CD4-positive, alpha-beta T cell (primary cell): Measurements from ENCODE around the gene IDUA. TPM values are rescaled to one million over a fixed set of nuclear protein-coding genes. Genes with fewer than 3 reads are reported as not detected.

Experiments
- ATAC-seq: fragments of 200-7000 bp; cut with Tn5 transposase; one replicate; pipeline ENCODE4 v1.10.0; 2022; ENCODE audit warnings: mild to moderate bottlenecking; ENCODE audit not compliant: poor library complexity
- CTCF ChIA-PET: fragments of 350-600 bp; sonication (Branson Sonifier 250); formaldehyde crosslinking; loops from one replicate; lab custom pipeline; 2021; ENCODE audit warnings: antibody characterized with exemption, inconsistent platforms; lab: Charles Lee
- POLR2A ChIA-PET: fragments of 350-600 bp; sonication (Branson Sonifier 250); formaldehyde crosslinking; loops from one replicate; lab custom pipeline; 2021; ENCODE audit warnings: antibody characterized with exemption, inconsistent platforms; lab: Charles Lee
- DNase-seq, 14 experiments: peaks; one replicate each; pipeline ENCODE4 v3.0.0-alpha.2; 2013 to 2020; ENCODE audit warnings: mixed read lengths in 2 of 14
- H3K27ac ChIP-seq, 2 donors: one replicate each; pipeline versions ENCODE4 v1.5.1 to v1.7.0; 2013; ENCODE audit warnings: low read length in 2 of 2, low read depth in 1 of 2, mild to moderate bottlenecking in 1 of 2
- H3K27me3 ChIP-seq, 2 experiments: 1 replicate in 1 of 2; 2 replicates in 1 of 2; pipeline versions ENCODE4 v1.6.1 to v1.7.0; 2013; ENCODE audit warnings: low read length in 2 of 2, control low read depth in 1 of 2, mild to moderate bottlenecking in 1 of 2, moderate library complexity in 1 of 2; ENCODE audit not compliant: insufficient read depth in 2 of 2, control insufficient read depth in 1 of 2
- H3K36me3 ChIP-seq: one replicate; pipeline ENCODE4 v1.6.1; 2013; ENCODE audit warnings: low read length, control low read depth; ENCODE audit not compliant: insufficient read depth
- H3K4me1 ChIP-seq: one replicate; pipeline ENCODE4 v1.6.1; 2013; ENCODE audit warnings: low read length, control low read depth; ENCODE audit not compliant: insufficient read depth
- H3K4me3 ChIP-seq: one replicate; pipeline ENCODE4 v1.5.1; 2013; ENCODE audit warnings: mild to moderate bottlenecking, low read length, moderate library complexity
- H3K9me3 ChIP-seq, 2 experiments: 1 replicate in 1 of 2; 2 replicates in 1 of 2; pipeline versions ENCODE4 v1.6.1 to v1.7.0; 2013; ENCODE audit warnings: low read length in 2 of 2, mild to moderate bottlenecking in 2 of 2, control low read depth in 1 of 2, moderate library complexity in 1 of 2; ENCODE audit not compliant: control insufficient read depth in 1 of 2, insufficient read depth in 1 of 2
- H3K27ac Mint-ChIP-seq: one replicate; pipeline ENCODE4 v1.8.0; 2020; ENCODE audit warnings: mixed read lengths
- H3K27me3 Mint-ChIP-seq: one replicate; pipeline ENCODE4 v1.8.0; 2021; ENCODE audit warnings: mixed read lengths
- H3K36me3 Mint-ChIP-seq: one replicate; pipeline ENCODE4 v1.8.0; 2021; ENCODE audit warnings: low read depth, mixed read lengths
- H3K4me1 Mint-ChIP-seq: one replicate; pipeline ENCODE4 v1.8.0; 2021; ENCODE audit warnings: low read depth, mixed read lengths
- H3K4me3 Mint-ChIP-seq: one replicate; pipeline ENCODE4 v1.8.0; 2020; ENCODE audit warnings: mild to moderate bottlenecking, mixed read lengths
- H3K9me3 Mint-ChIP-seq: one replicate; pipeline ENCODE4 v1.8.0; 2020; ENCODE audit warnings: mixed read lengths
- intact Hi-C, 2 experiments: fragments of 100-400 bp; cut with DNase I in 1 of 2; cut with micrococcal nuclease in 1 of 2; formaldehyde crosslinking; loops; one replicate each; pipeline versions ENCODE4 v1.15.1 to v1.9.0; 2023 to 2025; cut with DNase I, micrococcal nuclease
- total RNA-seq, 174 experiments: library from RNA in 2 of 174; stranded (reverse) in 2 of 174; gene quantifications; one replicate each; pipeline ENCODE4 v1.2.3 and lab custom pipeline; 2021 to 2026
- TF ChIP-seq, protein P1 (sequence below): fragments of 200-600 bp; IDR thresholded peaks from one replicate; pipeline ENCODE4 v1.8.0; 2022; ENCODE audit warnings: antibody characterized with exemption, mild to moderate bottlenecking

Gene IDUA
- total RNA-seq, 2 experiments from 2014 or later: 70.2 to 77.8 TPM

DNA sequence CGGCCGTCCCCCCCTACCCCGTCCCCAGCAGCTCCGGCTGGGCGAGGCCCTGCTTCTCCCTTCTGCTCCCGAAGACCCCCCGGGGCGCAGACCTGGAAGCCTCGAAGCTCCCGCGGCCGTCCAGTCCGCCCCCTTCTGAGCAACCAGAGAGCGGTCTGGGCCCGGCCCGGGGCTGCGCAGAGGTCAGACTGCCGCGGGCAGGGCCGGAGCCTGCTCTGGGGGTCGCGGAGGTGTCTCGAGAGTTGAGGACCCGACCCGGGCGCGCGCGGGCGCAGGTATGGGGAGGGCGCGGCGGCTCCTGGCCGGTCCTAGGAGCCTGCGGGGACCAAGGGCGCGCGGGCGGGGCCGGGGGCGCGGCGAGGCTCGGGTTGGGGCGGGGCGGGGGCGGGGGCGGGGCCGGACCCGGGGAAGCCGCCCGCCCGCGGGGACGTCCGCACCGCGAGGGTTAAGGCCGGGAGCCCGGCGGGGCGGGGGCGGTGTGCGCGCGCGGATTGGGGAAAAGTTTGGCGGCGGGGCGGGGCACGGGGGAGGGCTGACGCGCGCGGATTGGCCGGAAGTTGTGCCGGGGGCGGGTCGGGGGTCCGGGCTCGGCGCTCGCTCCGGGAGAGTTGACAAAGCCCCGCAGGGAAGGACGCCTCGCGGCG, 24.3 kb downstream of the IDUA start, which contains the start of gene FGFRL1:
Gene FGFRL1, plus strand, starts transcription at position 605 of the 644 bp plus-strand sequence. CDS start 860 bp downstream, outside the sequence.
- Mint-ChIP-seq H3K4me1 (peaks cover 14% of the 10 kb centered on the region), H3K27me3 (peaks cover 37% of the 10 kb centered on the region), H3K27ac (peak within 1 kb of the TSS; percentile 97), H3K36me3 (peaks cover 5% of the 10 kb centered on the region), H3K9me3 (no peaks in the 10 kb centered on the region), H3K4me3 (peak within 1 kb of the TSS; percentile 91)
- Histone ChIP-seq H3K4me1 (peaks cover 31% of the 10 kb centered on the region), H3K9me3 (no peaks in the 10 kb centered on the region), H3K27me3 (peaks cover 13 to 19% of the 10 kb centered on the region in 2 experiments), H3K27ac (peak within 1 kb of the TSS; percentile 60 to 62), H3K36me3 (no peaks in the 10 kb centered on the region), H3K4me3 (peak within 1 kb of the TSS; percentile 66)
- intact Hi-C loops: loop anchor here (1.0 to 5.0 kb wide), 8 partner anchors 38 to 570 kb away; partner anchors contain the start of genes UVSSA (in 2 of the 2), CTBP1 (in 1 of the 2), DGKQ (in 1 of the 2) and GAK (in 1 of the 2)
- CTCF ChIA-PET: interaction anchor here (1.6 kb wide), 1 partner anchor 38 kb away, joined by 3 read pairs; the partner anchor contains the start of gene DGKQ
- ATAC-seq (peak; percentile 58), DNase-seq (peak; percentile 84 to 97 (median 93))
- TF ChIP-seq, protein P1, sequence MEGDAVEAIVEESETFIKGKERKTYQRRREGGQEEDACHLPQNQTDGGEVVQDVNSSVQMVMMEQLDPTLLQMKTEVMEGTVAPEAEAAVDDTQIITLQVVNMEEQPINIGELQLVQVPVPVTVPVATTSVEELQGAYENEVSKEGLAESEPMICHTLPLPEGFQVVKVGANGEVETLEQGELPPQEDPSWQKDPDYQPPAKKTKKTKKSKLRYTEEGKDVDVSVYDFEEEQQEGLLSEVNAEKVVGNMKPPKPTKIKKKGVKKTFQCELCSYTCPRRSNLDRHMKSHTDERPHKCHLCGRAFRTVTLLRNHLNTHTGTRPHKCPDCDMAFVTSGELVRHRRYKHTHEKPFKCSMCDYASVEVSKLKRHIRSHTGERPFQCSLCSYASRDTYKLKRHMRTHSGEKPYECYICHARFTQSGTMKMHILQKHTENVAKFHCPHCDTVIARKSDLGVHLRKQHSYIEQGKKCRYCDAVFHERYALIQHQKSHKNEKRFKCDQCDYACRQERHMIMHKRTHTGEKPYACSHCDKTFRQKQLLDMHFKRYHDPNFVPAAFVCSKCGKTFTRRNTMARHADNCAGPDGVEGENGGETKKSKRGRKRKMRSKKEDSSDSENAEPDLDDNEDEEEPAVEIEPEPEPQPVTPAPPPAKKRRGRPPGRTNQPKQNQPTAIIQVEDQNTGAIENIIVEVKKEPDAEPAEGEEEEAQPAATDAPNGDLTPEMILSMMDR: no peak
- POLR2A ChIA-PET: interaction anchor here (0.6 to 3.0 kb wide), 7 partner anchors 38 to 701 kb away, joined by 3 to 14 read pairs (median 4); partner anchors contain the start of genes CTBP1, DGKQ, GAK and SLBP

DNA sequence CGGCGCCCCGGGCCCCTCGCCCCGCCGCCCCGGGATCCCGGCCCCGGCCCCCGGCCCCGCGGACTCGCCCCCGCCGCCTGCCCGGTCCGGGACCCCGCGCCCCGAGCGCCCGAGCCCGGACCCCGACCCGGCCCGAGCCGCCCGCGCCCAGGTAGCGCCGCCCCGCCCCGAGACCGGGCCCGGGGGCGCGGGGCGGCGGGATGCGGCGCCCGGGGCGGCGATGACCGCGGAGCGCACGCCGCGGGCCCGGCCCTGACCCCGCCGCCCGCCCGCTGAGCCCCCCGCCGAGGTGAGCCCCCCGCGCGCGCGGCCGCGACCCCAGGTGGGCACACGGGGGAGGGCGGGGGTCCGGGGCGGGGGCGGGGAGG, 24.8 kb downstream of the IDUA start:
- Histone ChIP-seq H3K36me3 (no peaks in the 10 kb centered on the region), H3K9me3 (no peaks in the 10 kb centered on the region), H3K27ac (no peak overlapping the region), H3K4me1 (peaks cover 31% of the 10 kb centered on the region), H3K27me3 (peaks cover 13 to 18% of the 10 kb centered on the region in 2 experiments), H3K4me3 (no peak overlapping the region)
- Mint-ChIP-seq H3K4me3 (no peak overlapping the region), H3K27ac (peak overlapping the region; percentile 72), H3K4me1 (peaks cover 14% of the 10 kb centered on the region), H3K36me3 (peaks cover 5% of the 10 kb centered on the region), H3K27me3 (peaks cover 32% of the 10 kb centered on the region), H3K9me3 (no peaks in the 10 kb centered on the region)
- POLR2A ChIA-PET: interaction anchor here (0.8 kb wide), 1 partner anchor 336 kb away, joined by 3 read pairs; the partner anchor contains the start of gene UVSSA
- intact Hi-C loops: loop anchor here (1.0 to 5.0 kb wide), 8 partner anchors 38 to 569 kb away; partner anchors contain the start of genes UVSSA (in 2 of the 2), CTBP1 (in 1 of the 2), DGKQ (in 1 of the 2) and GAK (in 1 of the 2)
- ATAC-seq (no peak), DNase-seq (no peak)
- CTCF ChIA-PET: no interaction called here
- TF ChIP-seq, protein P1: no peak

DNA sequence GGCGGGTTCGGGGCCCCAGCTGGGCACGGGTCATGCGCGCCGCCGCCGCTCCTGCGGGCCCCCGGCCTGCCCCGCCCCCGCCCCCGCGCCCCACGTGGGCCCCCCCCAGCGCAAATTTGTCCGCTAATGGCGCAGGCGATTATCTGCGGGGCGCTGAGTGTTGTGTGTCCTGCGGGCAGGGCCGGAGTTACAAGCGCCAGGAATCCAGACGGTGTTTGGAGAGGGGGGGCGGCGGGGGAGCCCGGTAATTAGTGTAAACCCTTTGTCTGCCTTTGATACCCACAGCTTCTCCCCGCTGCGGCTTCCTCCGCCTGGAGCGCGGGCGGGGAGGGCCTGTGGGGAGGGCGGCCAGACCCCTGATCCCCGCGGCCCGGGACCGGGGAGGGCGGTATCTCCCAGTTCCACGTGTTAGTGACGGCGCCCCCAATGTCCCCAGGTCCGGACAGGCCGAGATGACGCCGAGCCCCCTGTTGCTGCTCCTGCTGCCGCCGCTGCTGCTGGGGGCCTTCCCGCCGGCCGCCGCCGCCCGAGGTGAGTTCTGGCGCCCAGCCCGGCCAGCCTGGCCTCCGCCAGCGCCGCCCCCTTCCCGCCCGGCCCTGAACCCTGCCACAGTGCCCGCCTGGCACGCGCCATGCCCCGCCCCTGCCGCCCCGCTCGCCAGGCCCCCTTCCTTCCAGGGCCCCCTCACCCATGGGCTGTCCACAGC, 25.3 kb downstream of the IDUA start:
- peak overlapping the region; percentile 59 for H3K4me3 ChIP-seq

More for the DNA sequence above, 25.3 kb downstream of the IDUA start:
- peaks cover 31% of the 10 kb centered on the region for H3K4me1 ChIP-seq
- POLR2A ChIA-PET: interaction anchor here (0.8 kb wide), 1 partner anchor 335 kb away, joined by 3 read pairs; the partner anchor contains the start of gene UVSSA
- TF ChIP-seq, protein P1: no peak
- Mint-ChIP-seq H3K4me1 (peaks cover 14% of the 10 kb centered on the region), H3K27me3 (peaks cover 27% of the 10 kb centered on the region), H3K36me3 (peaks cover 5% of the 10 kb centered on the region), H3K4me3 (peak overlapping the region; percentile 90), H3K27ac (peak overlapping the region; percentile 72), H3K9me3 (no peaks in the 10 kb centered on the region)
- no peaks in the 10 kb centered on the region for H3K9me3 ChIP-seq
- DNase-seq (peak; percentile 10 to 70 (median 28)), ATAC-seq (peak; percentile 6)
- H3K27ac ChIP-seq: no peak overlapping the region
- intact Hi-C loops: loop anchor here (5.0 kb wide), 5 partner anchors 40 to 335 kb away; partner anchors contain the start of genes UVSSA (in 2 of the 2), GAK (in 1 of the 2) and TMEM175 (in 1 of the 2)
- CTCF ChIA-PET: interaction anchor here (0.6 kb wide), 1 partner anchor 340 kb away, joined by 3 read pairs; no protein-coding TSS in a partner anchor
- no peaks in the 10 kb centered on the region for H3K36me3 ChIP-seq
- H3K27me3 ChIP-seq: peaks cover 13% of the 10 kb centered on the region in 2 experiments
